ENCODE results near the gene STX8. TPM values are rescaled to one million over a fixed set of nuclear protein-coding genes. Genes with fewer than 3 reads are reported as not detected.

Gene STX8
- total RNA-seq, 1 experiment from 2014 or later = 38.8 TPM

DNA sequence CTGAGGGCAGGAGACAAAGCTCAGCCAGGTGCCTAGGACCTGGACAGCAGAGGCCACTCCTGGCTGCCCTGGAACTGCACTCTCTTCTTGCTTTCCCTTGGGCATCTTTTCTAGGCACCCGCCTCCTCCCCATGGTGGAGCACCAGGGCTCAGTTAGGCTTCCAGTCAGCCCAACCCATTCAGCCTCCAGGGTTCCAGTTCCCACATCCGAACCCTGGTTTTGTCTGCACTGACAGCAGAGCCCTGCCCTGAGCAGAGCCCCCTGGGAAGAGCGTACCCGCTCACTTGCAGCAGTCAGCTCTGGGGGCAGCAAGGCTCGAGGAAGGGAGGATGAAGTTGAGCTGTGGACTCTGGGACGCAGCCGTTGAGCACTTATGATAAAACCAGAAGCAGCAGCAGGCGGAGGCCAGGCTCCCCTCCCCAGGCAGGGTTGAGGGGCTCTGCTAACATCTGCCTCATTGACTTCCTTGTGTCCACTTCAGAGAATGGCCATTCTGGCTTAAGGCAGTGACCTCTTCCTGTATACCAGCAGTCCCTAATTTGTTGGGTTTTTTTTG lies 341.2 kb downstream of the STX8 start:
- ATAC-seq = no peak
- H2AFZ ChIP-seq (ENCODE audit: low read depth, low read length, poor library complexity, severe bottlenecking) = no peak overlapping the region
- no peaks in the 10 kb centered on the region for H3K27me3 ChIP-seq (ENCODE audit: insufficient read depth, low read length)
- intact Hi-C loops (cut with micrococcal nuclease) = no loop called here
- H3K27ac ChIP-seq (ENCODE audit: low read depth, low read length) = no peak overlapping the region
- POLR2A ChIA-PET = no interaction called here
- H3K79me2 ChIP-seq (ENCODE audit: insufficient read depth, low read length) = no peaks in the 10 kb centered on the region
- no peaks in the 10 kb centered on the region for H3K36me3 ChIP-seq (ENCODE audit: control insufficient read depth in 1 of 2, insufficient read depth in 2 of 2, low read length in 2 of 2)
- no peak for DNase-seq (ENCODE audit: low read depth, low spot score)
- no peak overlapping the region for H3K4me2 ChIP-seq (ENCODE audit: low read length)
- no peaks in the 10 kb centered on the region for H3K9me2 ChIP-seq (ENCODE audit: insufficient read depth)
- TF ChIP-seq ZFX (IDR thresholded peaks at IDR 0.05) (no peak), EZH2 (IDR thresholded peaks at IDR 0.05) (no peak), YY1 (IDR thresholded peaks at IDR 0.05; ENCODE audit: extremely low read depth, insufficient replicate concordance, low read depth, low read length) (no peak), SRF (IDR thresholded peaks at IDR 0.05; ENCODE audit: low read depth) (no peak), CEBPB (IDR thresholded peaks at IDR 0.05; ENCODE audit: low read depth) (no peak), TCF7L2 (IDR thresholded peaks at IDR 0.05; ENCODE audit: borderline replicate concordance, extremely low read depth, insufficient read depth, insufficient read length) (no peak), ZNF274 (IDR thresholded peaks at IDR 0.05; ENCODE audit: low read depth, low read length) (no peak), POLR2AphosphoS5 (IDR thresholded peaks at IDR 0.05; ENCODE audit: low read depth, low read length) (no peak), ELF1 (IDR thresholded peaks at IDR 0.05; ENCODE audit: borderline replicate concordance, low read depth) (no peak), SP1 (IDR thresholded peaks at IDR 0.05; ENCODE audit: low read depth) (no peak), POLR2A (IDR thresholded peaks at IDR 0.05; ENCODE audit: borderline replicate concordance, extremely low read depth, insufficient read depth, insufficient read length) (no peak)
- TF ChIP-seq, protein P1, sequence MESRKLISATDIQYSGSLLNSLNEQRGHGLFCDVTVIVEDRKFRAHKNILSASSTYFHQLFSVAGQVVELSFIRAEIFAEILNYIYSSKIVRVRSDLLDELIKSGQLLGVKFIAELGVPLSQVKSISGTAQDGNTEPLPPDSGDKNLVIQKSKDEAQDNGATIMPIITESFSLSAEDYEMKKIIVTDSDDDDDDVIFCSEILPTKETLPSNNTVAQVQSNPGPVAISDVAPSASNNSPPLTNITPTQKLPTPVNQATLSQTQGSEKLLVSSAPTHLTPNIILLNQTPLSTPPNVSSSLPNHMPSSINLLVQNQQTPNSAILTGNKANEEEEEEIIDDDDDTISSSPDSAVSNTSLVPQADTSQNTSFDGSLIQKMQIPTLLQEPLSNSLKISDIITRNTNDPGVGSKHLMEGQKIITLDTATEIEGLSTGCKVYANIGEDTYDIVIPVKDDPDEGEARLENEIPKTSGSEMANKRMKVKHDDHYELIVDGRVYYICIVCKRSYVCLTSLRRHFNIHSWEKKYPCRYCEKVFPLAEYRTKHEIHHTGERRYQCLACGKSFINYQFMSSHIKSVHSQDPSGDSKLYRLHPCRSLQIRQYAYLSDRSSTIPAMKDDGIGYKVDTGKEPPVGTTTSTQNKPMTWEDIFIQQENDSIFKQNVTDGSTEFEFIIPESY (IDR thresholded peaks at IDR 0.05; ENCODE audit: extremely low read depth, insufficient replicate concordance, low read length) = no peak
- TF ChIP-seq, protein P2, sequence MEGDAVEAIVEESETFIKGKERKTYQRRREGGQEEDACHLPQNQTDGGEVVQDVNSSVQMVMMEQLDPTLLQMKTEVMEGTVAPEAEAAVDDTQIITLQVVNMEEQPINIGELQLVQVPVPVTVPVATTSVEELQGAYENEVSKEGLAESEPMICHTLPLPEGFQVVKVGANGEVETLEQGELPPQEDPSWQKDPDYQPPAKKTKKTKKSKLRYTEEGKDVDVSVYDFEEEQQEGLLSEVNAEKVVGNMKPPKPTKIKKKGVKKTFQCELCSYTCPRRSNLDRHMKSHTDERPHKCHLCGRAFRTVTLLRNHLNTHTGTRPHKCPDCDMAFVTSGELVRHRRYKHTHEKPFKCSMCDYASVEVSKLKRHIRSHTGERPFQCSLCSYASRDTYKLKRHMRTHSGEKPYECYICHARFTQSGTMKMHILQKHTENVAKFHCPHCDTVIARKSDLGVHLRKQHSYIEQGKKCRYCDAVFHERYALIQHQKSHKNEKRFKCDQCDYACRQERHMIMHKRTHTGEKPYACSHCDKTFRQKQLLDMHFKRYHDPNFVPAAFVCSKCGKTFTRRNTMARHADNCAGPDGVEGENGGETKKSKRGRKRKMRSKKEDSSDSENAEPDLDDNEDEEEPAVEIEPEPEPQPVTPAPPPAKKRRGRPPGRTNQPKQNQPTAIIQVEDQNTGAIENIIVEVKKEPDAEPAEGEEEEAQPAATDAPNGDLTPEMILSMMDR (IDR thresholded peaks at IDR 0.05 in 2 of 3, conservative IDR thresholded peaks at IDR 0.05 in 1 of 3; ENCODE audit: borderline replicate concordance in 1 of 3, insufficient read depth in 1 of 3, low read depth in 2 of 3, low read length in 2 of 3) = no peak
- TF ChIP-seq, protein P3, sequence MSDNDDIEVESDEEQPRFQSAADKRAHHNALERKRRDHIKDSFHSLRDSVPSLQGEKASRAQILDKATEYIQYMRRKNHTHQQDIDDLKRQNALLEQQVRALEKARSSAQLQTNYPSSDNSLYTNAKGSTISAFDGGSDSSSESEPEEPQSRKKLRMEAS (IDR thresholded peaks at IDR 0.05) = no peak
- TF ChIP-seq, protein P4, sequence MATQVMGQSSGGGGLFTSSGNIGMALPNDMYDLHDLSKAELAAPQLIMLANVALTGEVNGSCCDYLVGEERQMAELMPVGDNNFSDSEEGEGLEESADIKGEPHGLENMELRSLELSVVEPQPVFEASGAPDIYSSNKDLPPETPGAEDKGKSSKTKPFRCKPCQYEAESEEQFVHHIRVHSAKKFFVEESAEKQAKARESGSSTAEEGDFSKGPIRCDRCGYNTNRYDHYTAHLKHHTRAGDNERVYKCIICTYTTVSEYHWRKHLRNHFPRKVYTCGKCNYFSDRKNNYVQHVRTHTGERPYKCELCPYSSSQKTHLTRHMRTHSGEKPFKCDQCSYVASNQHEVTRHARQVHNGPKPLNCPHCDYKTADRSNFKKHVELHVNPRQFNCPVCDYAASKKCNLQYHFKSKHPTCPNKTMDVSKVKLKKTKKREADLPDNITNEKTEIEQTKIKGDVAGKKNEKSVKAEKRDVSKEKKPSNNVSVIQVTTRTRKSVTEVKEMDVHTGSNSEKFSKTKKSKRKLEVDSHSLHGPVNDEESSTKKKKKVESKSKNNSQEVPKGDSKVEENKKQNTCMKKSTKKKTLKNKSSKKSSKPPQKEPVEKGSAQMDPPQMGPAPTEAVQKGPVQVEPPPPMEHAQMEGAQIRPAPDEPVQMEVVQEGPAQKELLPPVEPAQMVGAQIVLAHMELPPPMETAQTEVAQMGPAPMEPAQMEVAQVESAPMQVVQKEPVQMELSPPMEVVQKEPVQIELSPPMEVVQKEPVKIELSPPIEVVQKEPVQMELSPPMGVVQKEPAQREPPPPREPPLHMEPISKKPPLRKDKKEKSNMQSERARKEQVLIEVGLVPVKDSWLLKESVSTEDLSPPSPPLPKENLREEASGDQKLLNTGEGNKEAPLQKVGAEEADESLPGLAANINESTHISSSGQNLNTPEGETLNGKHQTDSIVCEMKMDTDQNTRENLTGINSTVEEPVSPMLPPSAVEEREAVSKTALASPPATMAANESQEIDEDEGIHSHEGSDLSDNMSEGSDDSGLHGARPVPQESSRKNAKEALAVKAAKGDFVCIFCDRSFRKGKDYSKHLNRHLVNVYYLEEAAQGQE (IDR thresholded peaks at IDR 0.05; ENCODE audit: low read depth) = no peak
- no peak overlapping the region for H3K4me3 ChIP-seq (replicated peaks in 1 of 2; ENCODE audit: low read depth in 1 of 2, low read length in 2 of 2)
- no peak overlapping the region for H3K9ac ChIP-seq (ENCODE audit: low read length)
- BruUV-seq (replicated peaks) = no TSS peak
- no peaks in the 10 kb centered on the region for H4K20me1 ChIP-seq (ENCODE audit: insufficient read depth)
- no peaks in the 10 kb centered on the region for H3K9me3 ChIP-seq (ENCODE audit: control insufficient read depth in 1 of 2, insufficient read depth in 1 of 2, low read depth in 1 of 2, low read length in 2 of 2)
- CTCF ChIA-PET = no interaction called here
- RAD21 ChIA-PET (ENCODE audit: low non-redundant PET in 1 of 2, low total read pairs in 2 of 2, uncharacterized antibody in 2 of 2, unreplicated experiment in 2 of 2) = no interaction called here
- H3K4me1 ChIP-seq (ENCODE audit: control insufficient read depth in 1 of 2, insufficient read depth in 2 of 2, low read length in 2 of 2) = peaks cover 5% of the 10 kb centered on the region in 2 experiments
